HG03095 (cell line): ENCODE data around the gene PRR5L.
A peak's percentile ranks its signal among the peaks of the same experiment; 100 is the strongest.
"Not testable (repeated sequence)": the region's sequence is repeated elsewhere in the genome, so short reads cannot be mapped to it uniquely, and the experiment has no call there.

Experiments used
- ATAC-seq: cut with Tn5 transposase; IDR thresholded peaks from one replicate; pipeline ENCODE4 v1.9.1; 2021; ENCODE audit warnings: moderate library complexity; ENCODE audit not compliant: unreplicated experiment

PRR5L gene

DNA sequence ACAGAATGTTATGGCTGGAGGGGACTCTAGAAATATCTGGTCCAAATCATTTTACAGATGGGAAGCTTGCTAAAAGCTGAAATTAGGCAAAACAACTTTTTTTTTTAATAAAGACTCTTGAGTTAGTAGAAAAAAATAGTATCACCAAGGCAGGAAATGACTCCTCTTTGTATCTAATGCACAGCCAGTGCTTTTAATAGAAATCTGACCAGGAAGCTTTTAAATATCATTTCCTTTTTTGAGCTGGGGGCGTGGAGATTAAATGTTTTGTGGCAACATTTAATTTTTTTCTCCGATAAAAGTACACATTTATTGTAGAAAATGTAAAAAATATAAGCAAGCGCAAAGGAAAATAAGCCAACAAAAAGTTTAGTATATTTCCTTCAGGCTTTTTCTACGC lies 191.5 kb downstream of the PRR5L start:
- no peak for ATAC-seq

DNA sequence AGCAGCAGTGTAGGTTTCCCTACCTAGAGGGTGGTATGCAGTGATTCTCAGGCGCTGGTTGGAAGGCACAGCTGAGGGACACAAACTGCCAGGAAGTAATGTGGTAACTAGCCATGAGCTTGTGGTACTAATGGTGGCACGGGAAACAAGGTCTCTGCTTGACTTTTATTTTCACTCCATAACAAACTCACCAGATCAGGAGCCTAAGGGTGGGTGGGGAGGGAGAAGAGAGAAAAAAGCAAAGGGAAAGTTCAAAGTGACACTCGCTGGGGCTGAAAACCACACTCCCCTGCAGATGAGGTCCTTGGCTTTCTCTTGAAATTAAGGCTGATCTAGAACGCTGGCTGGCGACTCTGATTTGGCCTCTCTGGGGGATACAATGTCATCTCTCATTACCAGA lies 192.0 kb downstream of the PRR5L start:
- ATAC-seq: peak; percentile 51

DNA sequence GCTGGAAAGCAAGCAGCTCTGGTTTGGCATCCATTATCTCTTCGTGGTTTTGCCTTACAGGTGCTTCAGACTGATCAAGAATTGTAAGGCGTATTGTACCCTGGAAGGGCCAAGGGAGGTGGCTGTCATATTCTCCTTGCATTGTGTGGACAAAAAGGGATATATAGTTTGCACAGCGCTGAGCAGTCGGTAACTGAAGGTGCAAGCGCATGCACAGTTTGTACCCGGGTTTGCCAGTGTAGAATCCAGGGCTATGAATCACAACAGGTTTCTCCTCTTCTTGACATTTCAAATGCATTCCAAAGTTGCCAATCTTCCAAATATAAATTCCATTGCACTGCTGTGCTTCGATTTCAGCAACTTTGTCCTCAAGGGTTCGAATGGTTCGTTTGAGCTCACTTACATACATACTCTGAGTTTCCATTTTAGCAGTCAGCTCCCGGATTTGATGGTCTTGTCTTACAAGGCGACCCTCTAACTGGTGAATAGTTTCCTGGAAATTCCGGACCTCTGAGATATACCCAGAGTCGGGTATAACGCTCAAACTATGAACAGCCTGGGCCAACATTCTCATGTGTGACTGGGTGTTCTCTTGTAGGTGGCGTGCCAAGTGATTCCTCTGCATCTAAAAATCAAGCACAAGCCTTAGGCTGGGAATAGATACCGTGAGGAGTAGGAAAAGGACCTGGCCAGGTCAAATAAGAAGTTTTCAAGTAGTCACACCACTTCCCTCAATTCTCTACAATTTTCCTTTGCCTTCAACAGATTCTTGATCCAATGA lies 194.1 kb downstream of the PRR5L start:
- ATAC-seq: no peak

DNA sequence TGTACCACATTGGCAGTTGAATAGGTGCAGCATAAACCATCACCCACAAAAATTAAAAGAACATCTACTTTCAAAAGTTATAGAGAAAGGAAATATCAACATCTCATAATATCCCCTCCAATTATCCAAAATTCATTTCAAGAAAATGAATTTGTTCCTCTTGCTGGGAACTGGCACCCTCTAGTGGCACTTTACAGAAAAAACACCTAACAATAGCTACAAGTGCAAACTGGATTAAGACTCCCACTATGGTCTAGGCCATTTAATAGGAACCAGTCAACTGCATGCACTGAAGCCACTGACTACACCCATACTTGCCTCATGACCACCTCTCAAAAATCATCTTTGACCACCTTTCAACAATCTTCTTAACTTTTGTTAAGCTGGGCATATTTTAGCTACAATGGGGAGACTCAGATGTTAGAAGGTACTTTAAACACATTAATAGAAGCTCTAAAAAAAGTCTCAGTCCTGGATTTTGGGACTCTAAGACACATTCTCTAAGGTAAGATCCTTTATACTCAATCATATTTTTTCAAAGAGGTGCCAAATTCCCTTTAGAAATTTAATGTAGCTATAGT lies 196.7 kb downstream of the PRR5L start:
- no peak for ATAC-seq

DNA sequence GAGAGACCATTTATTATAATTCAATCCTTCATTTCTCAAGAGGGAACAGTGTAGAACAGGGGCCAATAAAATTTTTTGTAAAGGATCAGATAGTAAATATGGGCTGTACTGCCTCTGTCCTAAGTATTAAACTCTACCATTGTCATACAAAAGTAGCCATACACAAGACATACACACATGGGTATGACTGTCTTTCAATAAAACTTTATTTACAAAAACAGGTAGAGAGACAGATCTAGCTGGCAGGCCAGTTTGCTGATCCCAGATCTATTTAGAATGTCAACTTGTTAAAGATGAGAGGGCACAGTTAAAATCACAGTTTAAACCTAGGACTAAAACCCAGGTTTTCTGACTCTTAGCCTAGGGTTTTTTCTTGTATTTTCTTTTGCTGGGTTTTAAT lies 197.2 kb downstream of the PRR5L start:
- no peak for ATAC-seq

DNA sequence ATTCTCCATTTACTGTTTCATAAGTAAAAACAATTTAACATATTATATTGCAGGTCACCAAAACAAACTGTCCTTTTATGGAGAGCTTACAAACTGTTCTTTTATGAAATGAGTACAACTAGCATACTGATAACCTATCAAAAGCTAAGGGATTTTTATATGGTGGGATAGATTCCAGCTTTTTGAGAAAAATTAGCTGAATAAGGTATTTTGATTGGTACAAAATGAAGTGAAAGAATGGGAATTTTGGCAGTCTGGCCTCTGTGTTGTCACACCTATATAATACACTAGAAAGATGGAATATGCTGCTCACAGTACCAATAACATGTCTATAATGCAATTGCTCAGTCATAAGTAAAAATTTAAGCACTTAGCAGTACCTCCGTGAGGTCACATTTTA lies 202.6 kb downstream of the PRR5L start:
- no peak for ATAC-seq

DNA sequence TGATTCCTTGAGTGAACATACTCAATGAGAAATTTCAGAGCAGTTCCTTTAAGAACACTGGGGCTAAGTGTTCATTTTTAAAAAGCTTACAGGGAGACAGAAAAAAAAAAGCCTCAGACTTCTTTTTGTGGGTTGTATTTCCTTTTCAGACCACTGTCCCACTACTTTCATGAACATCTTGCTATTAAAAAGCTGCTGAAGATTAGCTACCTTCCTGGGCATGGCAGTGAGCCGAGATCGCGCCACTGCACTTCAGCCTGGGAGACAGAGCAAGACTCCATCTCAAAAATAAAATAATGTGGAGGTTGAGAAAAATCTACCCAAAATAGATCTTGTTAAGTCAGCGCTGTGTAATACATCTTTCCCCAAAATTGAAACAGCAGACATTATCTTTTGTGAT lies 203.2 kb downstream of the PRR5L start:
- ATAC-seq: no peak

DNA sequence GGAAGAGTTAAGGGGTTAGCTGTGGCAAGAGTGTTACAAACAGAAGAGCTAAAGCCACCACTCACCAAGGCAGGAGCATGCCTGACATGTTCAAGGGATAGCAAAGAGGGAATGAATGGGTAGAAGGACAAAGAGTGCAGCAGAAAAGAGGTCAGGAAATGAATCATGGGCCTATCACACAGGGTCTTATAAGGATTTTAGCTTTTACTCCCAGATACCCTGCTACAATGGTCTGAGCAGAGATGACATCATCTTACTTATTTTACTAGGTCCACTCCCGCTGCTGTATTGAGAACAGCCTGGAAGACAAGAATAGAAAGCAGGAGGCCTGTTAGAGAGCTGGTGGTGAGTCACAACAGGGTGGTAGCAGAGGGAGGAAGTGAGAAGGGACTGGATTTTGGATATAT lies 204.2 kb downstream of the PRR5L start:
- ATAC-seq: peak; percentile 91

DNA sequence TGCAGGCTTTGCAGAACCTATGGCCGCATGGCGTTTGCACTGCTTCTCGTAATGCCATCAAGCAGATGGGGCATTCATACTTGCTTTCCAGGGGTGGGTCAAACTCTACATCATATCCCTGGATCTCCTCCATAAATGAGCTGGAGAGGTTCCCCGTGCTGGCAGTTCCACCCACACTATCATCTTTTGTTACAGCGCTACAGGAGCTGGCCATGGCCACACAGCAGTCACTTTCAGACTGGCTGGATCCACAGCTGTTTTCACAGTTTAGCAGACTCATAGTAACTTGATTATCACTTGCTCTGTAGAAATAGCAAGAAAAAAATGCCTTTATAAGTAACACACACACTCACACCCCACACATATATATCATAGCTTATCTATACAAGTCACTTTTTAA lies 205.1 kb downstream of the PRR5L start:
- no peak for ATAC-seq

DNA sequence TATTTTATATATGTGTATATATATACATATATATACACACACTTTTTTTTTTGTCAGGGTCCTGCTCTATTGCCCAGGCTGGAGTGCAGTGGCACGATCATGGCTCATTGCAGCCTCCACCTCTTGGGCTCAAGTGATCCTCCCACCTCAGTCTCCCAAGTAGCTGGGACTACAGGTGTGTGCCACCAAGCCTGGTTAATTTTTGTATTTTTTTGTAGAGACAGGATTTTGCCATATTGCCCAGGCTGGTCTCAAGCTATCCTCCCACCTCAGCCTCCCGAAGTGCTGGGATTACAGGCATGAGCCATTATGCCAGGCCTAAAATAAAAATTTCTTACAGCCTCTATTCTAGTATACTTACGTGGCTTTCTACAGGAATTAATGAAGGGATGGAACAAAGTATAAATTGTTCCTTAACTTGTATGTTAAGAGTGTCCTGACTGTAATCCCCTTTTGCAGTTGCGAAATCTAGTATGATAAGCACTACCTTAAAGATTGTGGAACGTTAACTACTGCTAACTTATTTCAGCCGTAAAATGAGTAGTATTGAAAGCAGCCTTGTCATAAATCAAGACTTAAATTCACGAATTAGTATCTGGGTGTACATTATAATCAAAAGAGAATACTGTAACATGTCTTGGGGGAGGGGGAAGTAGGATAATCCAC lies 211.9 kb downstream of the PRR5L start:
- ATAC-seq: no peak

DNA sequence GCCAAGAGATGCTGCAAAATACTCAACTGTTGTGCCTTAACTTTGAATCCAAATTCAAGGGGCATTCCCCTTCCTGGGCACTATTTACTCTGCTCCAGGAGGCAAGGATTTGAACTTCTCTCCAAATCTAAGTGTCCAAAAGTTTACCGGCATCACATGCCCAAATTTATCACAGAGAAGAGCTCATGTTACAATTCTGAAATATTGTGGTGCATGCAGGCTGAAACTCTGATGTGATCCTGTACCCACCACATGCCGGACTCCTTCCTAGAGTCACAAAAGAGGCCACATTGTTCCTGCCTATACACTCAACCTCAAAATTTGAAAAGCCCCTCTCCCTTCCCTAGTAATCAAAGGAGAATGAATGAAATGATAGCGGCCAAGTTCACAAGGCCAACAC lies 212.7 kb downstream of the PRR5L start:
- no peak for ATAC-seq

DNA sequence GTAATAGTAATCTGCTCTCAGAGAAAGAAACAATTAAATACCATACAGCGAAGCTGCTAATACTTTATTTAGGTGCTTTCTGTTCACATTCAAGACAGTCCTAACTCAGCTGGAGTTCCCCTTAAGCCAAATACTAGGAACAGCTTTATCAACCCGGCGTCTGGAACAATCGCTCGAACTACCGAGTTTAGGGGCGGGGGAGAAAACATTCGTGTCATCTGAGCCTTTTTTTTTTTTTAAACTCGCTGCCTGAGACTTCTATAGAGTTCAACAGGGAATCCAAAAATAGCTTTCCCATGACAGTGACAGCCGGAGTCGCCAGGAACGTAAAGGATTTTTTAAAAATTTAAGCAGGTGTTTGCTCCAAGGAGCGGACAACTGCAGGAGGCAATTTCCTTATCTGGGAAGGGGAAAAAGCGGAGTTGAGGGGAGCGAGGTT lies 213.1 kb downstream of the PRR5L start:
- ATAC-seq: no peak

DNA sequence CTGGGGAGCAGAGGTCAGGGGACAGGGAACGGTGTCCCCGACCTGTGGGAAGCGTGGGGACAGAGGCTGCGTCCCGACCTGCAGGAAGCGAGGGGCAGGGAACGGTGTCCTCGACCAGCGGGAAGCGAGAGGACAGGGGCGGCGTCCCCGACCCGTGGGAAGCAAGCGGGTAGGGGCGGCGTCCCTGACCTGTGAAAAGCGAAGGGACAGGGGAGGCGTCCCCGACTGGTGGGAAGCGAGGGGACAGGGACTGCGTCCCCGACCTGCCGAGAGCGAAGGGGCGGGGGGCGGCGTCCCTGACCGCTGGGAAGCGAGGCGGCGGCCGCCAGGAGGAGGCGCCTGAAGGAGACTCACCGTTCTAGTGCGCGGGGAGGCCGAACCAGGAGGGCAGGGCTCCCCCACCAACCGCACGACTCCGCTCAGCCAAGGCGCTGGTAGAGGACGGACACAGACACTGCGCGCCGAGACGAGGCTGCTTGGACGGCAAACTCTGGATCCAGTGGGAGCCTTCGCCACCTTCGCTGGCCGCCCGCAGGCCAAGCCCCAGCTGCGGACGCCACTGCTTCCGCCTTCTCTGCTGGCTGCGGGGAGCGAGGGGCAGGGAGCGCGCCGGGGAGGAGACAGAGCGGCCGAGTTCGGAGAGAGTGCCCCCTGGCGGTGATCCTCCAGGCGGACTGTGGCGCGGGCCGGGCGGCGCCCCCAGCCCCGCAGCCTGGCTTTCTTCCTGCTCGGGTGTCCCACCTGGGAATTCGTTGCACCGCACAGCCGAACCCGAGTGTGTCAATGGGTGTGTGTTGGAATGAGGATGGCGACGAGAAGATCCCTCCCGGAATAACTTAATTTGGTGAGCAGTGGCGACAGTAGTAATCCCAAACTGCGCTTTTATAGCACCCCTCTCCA lies 213.9 kb downstream of the PRR5L start, which contains the start of gene TRAF6:
Gene TRAF6 (minus strand): TSS at position 579 of the 900 bp plus-strand sequence. CDS start 8,757 bp downstream, outside the sequence.
- peak; percentile 96 for ATAC-seq

DNA sequence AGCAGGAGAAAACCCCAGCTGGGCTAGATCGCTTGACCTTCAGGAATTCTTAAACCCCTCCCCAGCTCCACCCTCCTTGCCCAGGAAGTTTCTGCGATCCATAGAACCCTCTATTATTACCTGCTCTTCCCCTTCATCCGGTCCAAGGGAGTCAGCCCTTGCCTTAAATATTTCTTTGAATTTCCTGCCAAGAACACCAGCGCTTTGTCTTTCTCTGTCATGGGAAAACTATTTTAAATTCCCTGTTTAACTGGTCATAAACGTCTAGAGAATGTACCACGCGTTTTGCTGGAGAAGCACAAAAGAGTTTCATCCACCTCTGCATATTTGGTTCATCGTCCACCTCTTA lies 214.5 kb downstream of the PRR5L start:
- ATAC-seq: no peak

DNA sequence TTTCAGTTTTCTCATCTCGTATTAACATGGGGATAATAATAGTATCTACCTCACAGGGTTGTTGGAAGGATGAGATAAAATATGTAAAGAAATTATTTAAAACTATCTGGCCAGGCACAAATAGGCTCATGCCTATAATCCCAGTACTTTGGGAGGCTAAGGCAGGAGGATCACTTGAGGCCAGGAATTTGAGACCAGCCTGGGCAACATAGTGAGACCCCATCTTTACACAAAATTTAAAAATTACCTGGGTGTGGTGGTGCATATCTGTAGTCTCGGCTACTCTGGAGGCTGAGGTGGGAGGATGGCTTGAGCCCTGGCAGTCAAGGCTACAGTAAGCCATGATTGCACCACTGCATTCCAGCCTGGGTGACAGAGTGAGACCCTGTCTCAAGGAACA lies 215.0 kb downstream of the PRR5L start:
- ATAC-seq: not testable (repeated sequence)

DNA sequence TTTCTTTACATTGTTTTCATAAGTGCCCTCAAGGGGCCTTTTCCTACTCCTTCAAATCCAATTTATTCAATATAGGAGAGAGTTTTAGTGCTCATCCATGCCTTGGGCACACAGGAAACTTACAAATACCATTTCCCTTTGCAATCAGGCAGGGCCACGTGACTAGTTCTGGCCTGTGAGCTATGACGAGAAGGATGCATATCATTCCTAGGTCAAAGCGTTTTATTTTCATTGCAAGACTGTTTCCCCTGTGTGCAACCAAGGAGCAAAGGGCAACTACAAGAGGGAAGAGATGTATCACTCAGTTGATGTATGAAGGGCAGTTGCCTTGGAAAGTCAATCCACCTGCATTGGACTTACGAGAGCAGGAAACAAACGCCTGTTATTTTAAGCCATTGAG lies 215.9 kb downstream of the PRR5L start:
- ATAC-seq: no peak

DNA sequence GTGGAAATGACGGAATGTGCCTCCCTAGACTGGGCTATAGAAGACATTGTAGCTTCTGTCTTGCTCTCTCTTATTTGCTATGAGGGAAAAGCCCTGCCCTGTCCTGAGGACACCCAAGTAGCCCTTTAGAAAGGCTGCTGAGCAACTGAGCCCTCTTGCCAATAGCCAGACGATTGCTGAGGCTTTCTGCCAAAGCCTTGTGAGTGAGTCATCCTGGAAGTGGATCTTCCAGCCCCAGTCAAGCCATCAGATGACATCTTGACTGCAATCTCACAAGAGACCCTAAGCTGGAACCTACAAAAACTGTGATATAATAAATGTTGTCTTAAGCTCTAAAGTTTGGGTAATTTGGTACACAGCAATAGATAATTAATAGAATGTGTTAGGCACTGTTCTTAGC lies 217.9 kb downstream of the PRR5L start:
- ATAC-seq: no peak
